GM19468 (cell line): ENCODE measurements around the gene ZNF276.
"Not testable (repeated sequence)": the region's sequence is repeated elsewhere in the genome, so short reads cannot be mapped to it uniquely, and the experiment has no call there.

Source experiments
- ATAC-seq: cut with Tn5 transposase; IDR thresholded peaks from one replicate; pipeline ENCODE4 v1.9.1; 2021; ENCODE audit warnings: mild to moderate bottlenecking, moderate library complexity, moderate number of reproducible peaks; ENCODE audit not compliant: unreplicated experiment; ENCODE audit errors: extremely low read depth

Gene ZNF276

DNA sequence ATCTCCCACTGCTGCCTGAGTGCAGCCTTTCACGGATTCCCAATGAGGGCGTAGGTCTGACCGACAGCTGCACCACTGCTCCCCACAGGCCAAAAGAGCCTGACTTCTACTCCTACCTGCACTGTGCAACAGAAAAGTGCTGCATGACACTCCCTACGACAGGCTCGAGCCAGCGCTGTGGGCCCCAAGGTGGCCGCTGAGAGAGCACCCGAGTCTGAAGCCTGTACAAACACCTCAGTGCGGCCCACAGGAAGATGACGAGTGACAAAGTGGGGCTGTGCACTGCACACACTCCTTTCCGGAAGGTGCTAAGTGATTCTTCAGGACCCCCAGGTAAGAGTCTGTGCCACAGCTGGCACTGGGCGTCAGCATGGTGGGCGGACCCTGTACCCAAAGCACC, 53.9 kb downstream of the ZNF276 start:
- no peak for ATAC-seq

DNA sequence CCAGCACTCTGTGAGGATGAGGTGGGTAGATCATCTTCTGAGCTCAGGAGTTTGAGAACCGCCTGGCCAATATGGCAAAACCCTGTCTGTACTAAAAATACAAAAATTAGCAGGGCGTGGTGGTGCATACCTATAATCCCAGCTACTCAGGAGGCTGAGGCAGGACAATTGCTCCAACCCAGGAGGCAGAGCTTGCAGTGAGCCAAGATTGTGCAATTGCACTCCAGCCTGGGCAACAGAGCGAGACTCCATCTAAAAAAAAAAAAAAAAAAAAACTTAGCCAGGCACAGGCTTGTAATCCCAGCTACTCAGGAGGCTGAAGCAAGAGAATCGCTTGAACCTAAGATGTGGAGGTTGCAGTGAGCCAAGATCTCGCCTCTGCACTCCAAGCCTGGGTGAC, 56.9 kb downstream of the ZNF276 start:
- not testable (repeated sequence) for ATAC-seq

GRCh38 chr16:89779231-89779908, 58.0 kb downstream of the ZNF276 start:
- no peak for ATAC-seq

DNA sequence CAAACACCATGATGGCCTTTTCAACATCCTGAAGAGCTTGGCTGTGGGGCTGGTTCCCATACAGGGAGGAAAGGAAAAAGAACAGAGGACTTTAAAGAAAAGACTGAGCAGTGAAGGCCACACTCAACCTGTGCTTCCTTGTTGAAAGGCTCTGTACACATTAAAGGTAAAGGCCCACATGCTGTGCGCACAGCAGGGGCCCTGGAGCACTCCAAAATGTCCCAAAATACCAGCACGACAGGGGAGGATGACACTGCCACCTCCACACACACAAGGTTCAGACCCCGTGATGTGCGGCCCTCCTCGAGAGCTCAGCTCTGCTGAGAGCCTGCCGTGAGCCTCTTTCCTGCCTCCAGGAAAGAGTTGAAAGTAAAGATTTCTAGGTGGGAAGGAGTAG, 58.6 kb downstream of the ZNF276 start:
- no peak for ATAC-seq

DNA sequence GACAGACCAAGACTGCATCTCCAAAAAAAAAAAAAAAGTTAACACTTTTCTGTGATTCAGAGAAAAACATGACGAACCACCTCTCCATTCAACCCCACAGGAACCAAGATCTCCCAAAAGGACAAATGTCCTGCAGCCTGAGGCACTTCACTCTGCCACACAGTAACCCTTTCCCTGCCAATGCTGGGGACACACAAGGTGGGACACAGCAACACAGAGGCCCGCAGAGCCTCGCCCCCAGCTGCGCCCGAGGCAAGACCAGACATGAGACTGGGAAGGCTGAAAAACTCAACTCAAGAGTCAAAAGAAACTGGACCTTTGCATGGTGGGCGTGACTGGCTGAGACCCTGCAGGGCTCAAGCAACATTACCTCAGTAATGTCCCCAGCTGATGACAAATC, 61.2 kb downstream of the ZNF276 start:
- ATAC-seq: no peak

GRCh38 chr16:89783952-89784351, 62.6 kb downstream of the ZNF276 start:
- not testable (repeated sequence) for ATAC-seq

DNA sequence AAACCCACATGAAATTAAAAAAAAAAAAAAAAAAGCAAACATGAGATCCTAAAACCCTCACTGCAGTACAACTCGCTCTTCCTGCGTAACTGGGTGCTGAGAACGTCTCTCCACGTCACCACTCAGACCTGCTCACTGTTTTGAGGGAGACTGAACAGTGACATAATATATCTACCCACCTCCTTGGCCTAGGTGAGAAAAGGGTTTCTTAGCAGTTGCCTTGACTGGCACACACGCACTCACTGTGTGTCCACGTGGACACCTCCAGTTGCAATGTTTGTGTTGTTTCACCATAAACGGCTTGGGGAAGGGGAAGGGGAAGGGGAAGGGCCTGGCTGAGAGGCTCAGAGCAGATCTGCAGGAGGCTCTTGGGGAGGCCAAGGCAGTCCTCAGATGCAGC, 63.1 kb downstream of the ZNF276 start:
- ATAC-seq: no peak

DNA sequence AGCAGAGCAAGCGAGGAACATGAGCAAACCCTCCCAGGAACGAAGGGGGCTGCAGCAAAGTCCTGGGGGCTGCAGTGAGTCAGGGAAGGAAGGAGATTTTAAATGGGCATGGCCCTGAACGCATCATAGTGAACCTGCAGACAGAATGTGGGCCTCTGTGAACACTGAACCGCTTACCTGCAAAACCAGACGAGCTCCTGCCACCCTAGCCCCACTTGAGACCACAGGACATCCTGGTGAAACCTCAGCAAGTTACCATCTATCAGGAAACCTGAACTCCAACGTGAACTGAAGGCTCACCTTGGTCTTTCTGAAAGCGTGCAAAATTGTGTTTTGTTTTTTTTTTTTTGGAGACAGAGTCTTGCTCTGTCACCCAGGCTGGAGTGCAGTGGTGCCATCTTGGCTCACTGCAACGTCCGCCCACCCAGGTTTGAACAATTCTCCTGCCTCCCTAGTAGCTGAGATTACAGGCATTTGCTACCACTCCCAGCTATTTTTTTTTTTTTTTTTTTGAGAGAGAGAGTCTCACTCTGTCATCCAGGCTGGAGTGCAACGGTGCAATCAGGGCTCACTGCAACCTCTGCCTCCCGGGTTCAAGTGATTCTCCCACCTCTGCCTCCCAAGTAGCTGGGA, 64.3 kb downstream of the ZNF276 start:
- ATAC-seq: no peak

DNA sequence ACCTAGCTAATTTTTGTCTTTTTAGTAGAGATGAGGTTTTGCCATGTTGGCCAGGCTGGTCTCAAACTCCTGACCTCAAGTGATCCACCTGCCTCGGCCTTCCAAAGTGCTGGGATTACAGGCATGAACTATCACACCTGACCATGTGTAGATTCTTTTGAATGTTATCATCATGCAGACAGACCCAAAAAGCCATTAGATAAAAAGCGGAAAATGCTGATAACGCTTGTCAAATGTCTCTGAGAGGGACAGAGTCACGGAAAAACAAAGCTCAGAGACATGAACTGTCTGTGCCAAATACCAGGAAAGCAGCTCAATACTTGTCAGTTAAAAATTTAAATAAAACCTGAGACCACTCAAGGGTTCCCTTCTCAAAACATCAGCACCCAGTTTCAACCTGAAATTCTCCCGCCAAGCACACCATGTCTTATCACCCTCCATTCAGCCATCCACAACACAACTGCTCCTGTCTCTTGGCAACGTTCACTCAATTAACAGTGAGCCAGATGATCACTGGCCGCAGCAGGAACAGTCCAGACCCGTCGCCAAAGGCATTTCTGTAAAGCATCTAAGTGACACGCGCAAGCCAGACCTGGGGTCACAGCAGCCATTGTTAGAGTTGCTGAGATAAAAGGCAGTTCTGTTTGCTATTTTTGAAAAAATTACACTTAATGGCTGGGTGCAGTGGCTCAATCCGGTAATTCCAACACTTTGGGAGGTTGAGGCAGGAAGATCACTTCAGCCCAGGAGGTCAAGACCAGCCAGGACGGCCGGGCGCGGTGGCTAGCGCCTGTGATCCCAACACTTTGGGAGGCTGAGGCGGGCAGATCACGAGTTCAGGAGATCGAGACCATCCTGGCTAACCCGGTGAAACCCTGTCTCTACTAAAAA, 65.4 kb downstream of the ZNF276 start:
- ATAC-seq: no peak

- ATAC-seq: no peak
Measured at GRCh38 chr16:89787365-89787805, 66.0 kb downstream of the ZNF276 start.
